GM12801 (cell line): ENCODE results near the gene KIAA0825.

Source experiments
- TF ChIP-seq, protein P1 (sequence below): IDR thresholded peaks from one replicate; pipeline ENCODE4 v1.5.1; 2011; ENCODE audit warnings: control low read depth; ENCODE audit not compliant: insufficient read length; ENCODE audit errors: extremely low read depth

The KIAA0825 gene

DNA sequence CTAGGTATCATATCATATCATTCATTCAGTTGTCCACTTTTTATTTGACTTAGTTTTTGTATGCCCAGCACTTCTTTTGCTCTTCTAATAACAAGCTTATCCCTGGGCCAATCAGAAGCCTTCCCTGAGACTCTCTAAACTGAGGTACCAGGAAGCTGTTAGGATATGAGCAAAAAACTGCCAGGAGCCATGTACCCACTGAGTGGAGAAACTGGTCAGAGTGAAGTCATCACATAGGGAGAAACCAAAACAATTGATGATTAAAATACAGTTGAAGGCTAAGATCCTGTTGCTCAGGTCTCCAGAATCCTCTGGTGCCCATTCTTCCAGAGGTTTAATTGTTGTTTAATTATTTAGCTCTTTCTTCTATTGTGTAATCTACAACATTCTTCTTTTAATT lies 120.2 kb downstream of the KIAA0825 start:
- TF ChIP-seq, protein P1, sequence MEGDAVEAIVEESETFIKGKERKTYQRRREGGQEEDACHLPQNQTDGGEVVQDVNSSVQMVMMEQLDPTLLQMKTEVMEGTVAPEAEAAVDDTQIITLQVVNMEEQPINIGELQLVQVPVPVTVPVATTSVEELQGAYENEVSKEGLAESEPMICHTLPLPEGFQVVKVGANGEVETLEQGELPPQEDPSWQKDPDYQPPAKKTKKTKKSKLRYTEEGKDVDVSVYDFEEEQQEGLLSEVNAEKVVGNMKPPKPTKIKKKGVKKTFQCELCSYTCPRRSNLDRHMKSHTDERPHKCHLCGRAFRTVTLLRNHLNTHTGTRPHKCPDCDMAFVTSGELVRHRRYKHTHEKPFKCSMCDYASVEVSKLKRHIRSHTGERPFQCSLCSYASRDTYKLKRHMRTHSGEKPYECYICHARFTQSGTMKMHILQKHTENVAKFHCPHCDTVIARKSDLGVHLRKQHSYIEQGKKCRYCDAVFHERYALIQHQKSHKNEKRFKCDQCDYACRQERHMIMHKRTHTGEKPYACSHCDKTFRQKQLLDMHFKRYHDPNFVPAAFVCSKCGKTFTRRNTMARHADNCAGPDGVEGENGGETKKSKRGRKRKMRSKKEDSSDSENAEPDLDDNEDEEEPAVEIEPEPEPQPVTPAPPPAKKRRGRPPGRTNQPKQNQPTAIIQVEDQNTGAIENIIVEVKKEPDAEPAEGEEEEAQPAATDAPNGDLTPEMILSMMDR = no peak

- TF ChIP-seq, protein P1 = no peak
These were observed 133.3 kb downstream of the KIAA0825 start for GRCh38 chr5:94485067-94485466.

GRCh38 chr5:94481059-94481458 lies 137.3 kb downstream of the KIAA0825 start:
- TF ChIP-seq, protein P1 = no peak

DNA sequence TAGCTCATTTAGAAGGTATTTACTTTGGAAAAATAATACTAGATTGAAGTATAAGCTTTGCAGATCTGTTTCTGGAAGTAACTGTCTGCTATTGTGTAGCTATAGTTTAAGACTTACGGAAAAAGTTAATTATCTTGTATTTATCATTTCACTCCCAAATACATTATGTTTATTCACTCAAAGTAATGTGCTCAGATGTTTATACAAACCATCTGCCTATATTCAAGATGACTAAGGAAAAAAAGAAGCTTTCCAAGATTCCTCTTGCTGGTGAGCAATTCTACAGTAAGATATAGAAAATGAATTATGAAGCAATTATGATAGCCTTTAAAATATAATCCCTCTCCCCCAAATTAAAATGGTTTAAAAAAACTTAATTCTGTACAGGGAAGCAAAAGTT lies 137.9 kb downstream of the KIAA0825 start:
- TF ChIP-seq, protein P1 = no peak

DNA sequence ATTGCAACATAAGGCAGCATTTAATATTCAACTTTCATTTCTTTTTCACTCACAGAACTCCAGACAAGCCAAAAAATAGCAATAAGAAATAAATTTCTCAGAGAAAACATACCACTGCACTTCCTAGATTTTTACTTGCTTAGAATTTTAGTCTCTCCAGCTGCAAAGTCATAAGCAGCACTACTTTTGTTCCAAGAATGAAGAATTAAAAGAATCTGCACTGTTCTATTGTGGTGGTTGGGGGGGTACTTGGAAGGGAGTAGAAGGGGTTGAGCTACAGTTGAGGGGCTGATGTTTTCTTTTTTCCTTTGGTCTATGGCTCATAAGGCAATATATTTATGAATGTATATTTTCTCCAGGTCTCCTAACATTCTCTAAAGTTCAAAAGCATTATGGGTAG lies 144.5 kb downstream of the KIAA0825 start:
- TF ChIP-seq, protein P1 = no peak

- TF ChIP-seq, protein P1 = no peak
These were observed 146.9 kb downstream of the KIAA0825 start for GRCh38 chr5:94471521-94471920.

DNA sequence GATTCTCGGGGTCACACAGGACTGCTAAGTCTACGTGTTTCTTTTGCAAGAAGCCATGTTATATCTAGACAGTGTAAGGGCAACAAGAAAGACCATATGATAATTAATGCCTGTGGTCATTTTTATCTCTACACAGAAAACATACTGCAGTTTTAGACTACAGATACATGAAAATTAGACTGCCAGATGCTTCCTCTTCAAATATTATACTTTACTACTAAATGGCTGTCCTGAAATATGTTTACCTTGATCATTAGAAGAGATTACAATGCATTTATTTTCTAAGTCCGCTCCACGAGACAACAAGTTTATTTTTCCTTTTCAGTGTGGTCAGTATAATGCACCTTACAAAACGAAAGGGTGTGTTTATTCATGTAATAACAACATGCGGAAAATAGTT lies 147.6 kb downstream of the KIAA0825 start:
- TF ChIP-seq, protein P1 = no peak

GRCh38 chr5:94469894-94470329 lies 148.5 kb downstream of the KIAA0825 start:
- TF ChIP-seq, protein P1 = no peak
